ENCODE data around the gene NINJ1.

Gene NINJ1

GRCh38 chr9:93116072-93116961, 17.7 kb downstream of the NINJ1 start:
- no peak overlapping the region for H3K27ac ChIP-seq
- TF ChIP-seq ZFX (IDR thresholded peaks at IDR 0.05; ENCODE audit: borderline replicate concordance), result no peak
- no peak for TF ChIP-seq CTCF (IDR thresholded peaks at IDR 0.05)

- TF ChIP-seq ZFX (IDR thresholded peaks at IDR 0.05; ENCODE audit: borderline replicate concordance) (no peak), CTCF (IDR thresholded peaks at IDR 0.05) (no peak)
- no peak overlapping the region for H3K27ac ChIP-seq
Observed at GRCh38 chr9:93115486-93116071, 18.5 kb downstream of the NINJ1 start.

- H3K27ac ChIP-seq, result no peak overlapping the region
- TF ChIP-seq CTCF (IDR thresholded peaks at IDR 0.05) (no peak), ZFX (IDR thresholded peaks at IDR 0.05; ENCODE audit: borderline replicate concordance) (no peak)
Observed at GRCh38 chr9:93114984-93115335, 19.1 kb downstream of the NINJ1 start.

- TF ChIP-seq ZFX (IDR thresholded peaks at IDR 0.05; ENCODE audit: borderline replicate concordance) (no peak), CTCF (IDR thresholded peaks at IDR 0.05) (no peak)
- H3K27ac ChIP-seq, result no peak overlapping the region
Observed at GRCh38 chr9:93114169-93114983, 19.7 kb downstream of the NINJ1 start.

GRCh38 chr9:93112864-93113389, 21.1 kb downstream of the NINJ1 start:
- TF ChIP-seq CTCF (IDR thresholded peaks at IDR 0.05), result no peak
- no peak for TF ChIP-seq ZFX (IDR thresholded peaks at IDR 0.05; ENCODE audit: borderline replicate concordance)
- H3K27ac ChIP-seq, result no peak overlapping the region

- TF ChIP-seq ZFX (IDR thresholded peaks at IDR 0.05; ENCODE audit: borderline replicate concordance), result no peak
- H3K27ac ChIP-seq, result no peak overlapping the region
Observed at GRCh38 chr9:93112116-93112863, 21.8 kb downstream of the NINJ1 start.

Measured in 22Rv1 (cell line).